Measurements from ENCODE around the gene ZFP69.
"Not testable (repeated sequence)": the region's sequence is repeated elsewhere in the genome, so short reads cannot be mapped to it uniquely, and the experiment has no call there.

Gene ZFP69

GRCh38 chr1:40479156-40479555 is 2.1 kb downstream of the ZFP69 start:
- H3K36me3 ChIP-seq (ENCODE audit: insufficient read depth, low read length) = peaks cover 21% of the 10 kb centered on the region
- peak overlapping the region; percentile 82; the same call in 1 of the 2 replicates for H3K4me2 ChIP-seq (ENCODE audit: insufficient read depth, low read length)
- no peak for ATAC-seq (ENCODE audit: insufficient read depth, low read depth)

DNA sequence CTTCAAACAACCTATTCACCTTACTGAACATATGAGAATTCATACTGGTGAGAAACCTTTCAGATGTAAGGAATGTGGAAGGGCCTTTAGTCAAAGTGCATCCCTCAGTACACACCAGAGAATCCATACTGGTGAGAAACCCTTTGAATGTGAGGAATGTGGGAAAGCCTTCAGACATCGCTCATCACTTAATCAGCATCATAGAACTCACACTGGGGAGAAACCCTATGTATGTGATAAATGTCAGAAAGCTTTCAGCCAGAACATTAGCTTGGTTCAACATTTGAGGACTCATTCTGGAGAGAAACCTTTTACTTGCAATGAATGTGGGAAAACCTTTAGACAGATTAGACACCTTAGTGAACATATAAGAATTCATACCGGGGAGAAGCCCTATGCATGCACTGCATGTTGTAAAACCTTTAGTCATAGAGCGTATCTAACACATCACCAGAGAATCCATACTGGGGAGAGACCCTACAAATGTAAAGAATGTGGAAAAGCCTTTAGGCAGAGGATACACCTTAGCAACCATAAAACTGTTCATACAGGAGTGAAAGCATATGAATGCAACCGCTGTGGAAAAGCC is 18.3 kb downstream of the ZFP69 start:
- Histone ChIP-seq H3K9ac (ENCODE audit: low read depth, low read length) (no peak overlapping the region), H4K20me1 (ENCODE audit: insufficient read depth, low read length) (no peaks in the 10 kb centered on the region), H2AFZ (ENCODE audit: low read depth, low read length) (no peak overlapping the region), H3K4me1 (ENCODE audit: insufficient read depth, low read length) (no peaks in the 10 kb centered on the region), H3K4me2 (ENCODE audit: insufficient read depth, low read length) (no peak overlapping the region), H3K79me2 (ENCODE audit: insufficient read depth, low read length) (peaks cover 8% of the 10 kb centered on the region; the same call in 1 of the 2 replicates), H3K9me3 (ENCODE audit: insufficient read depth, low read length, severe bottlenecking) (peaks cover 47% of the 10 kb centered on the region), H3K36me3 (ENCODE audit: insufficient read depth, low read length) (peaks cover 64% of the 10 kb centered on the region), H3K27me3 (ENCODE audit: insufficient read depth, low read length, poor library complexity) (no peaks in the 10 kb centered on the region), H3K4me3 (ENCODE audit: low read depth in 1 of 2, low read length in 2 of 2) (no peak overlapping the region), H3K27ac (ENCODE audit: low read length) (no peak overlapping the region)
- TF ChIP-seq, protein P1, sequence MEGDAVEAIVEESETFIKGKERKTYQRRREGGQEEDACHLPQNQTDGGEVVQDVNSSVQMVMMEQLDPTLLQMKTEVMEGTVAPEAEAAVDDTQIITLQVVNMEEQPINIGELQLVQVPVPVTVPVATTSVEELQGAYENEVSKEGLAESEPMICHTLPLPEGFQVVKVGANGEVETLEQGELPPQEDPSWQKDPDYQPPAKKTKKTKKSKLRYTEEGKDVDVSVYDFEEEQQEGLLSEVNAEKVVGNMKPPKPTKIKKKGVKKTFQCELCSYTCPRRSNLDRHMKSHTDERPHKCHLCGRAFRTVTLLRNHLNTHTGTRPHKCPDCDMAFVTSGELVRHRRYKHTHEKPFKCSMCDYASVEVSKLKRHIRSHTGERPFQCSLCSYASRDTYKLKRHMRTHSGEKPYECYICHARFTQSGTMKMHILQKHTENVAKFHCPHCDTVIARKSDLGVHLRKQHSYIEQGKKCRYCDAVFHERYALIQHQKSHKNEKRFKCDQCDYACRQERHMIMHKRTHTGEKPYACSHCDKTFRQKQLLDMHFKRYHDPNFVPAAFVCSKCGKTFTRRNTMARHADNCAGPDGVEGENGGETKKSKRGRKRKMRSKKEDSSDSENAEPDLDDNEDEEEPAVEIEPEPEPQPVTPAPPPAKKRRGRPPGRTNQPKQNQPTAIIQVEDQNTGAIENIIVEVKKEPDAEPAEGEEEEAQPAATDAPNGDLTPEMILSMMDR (IDR thresholded peaks at IDR 0.05; ENCODE audit: borderline replicate concordance, extremely low read depth, low read length, poor library complexity, severe bottlenecking) = no peak
- TF ChIP-seq EZH2 (IDR thresholded peaks at IDR 0.05; ENCODE audit: borderline replicate concordance, low read depth, low read length, severe bottlenecking) = no peak
- ATAC-seq (ENCODE audit: insufficient read depth, low read depth) = no peak
- DNase-seq = no peak

More at GRCh38 chr1:40479156-40479555, 2.1 kb downstream of the ZFP69 start:
- no peaks in the 10 kb centered on the region for H4K20me1 ChIP-seq (ENCODE audit: insufficient read depth, low read length)
- no peak overlapping the region for H3K9ac ChIP-seq (ENCODE audit: low read depth, low read length)
- H3K9me3 ChIP-seq (ENCODE audit: insufficient read depth, low read length, severe bottlenecking) = peaks cover 20% of the 10 kb centered on the region
- DNase-seq = no peak
- H3K79me2 ChIP-seq (ENCODE audit: insufficient read depth, low read length) = peaks cover 14% of the 10 kb centered on the region
- peak overlapping the region in 1 of 2 experiments; percentile 31; a peak in 1 of 4 replicates for H3K4me3 ChIP-seq (ENCODE audit: low read depth in 1 of 2, low read length in 2 of 2)
- TF ChIP-seq, protein P1 (IDR thresholded peaks at IDR 0.05; ENCODE audit: borderline replicate concordance, extremely low read depth, low read length, poor library complexity, severe bottlenecking) = no peak
- no peak for TF ChIP-seq EZH2 (IDR thresholded peaks at IDR 0.05; ENCODE audit: borderline replicate concordance, low read depth, low read length, severe bottlenecking)
- no peak overlapping the region for H2AFZ ChIP-seq (ENCODE audit: low read depth, low read length)
- no peaks in the 10 kb centered on the region for H3K27me3 ChIP-seq (ENCODE audit: insufficient read depth, low read length, poor library complexity)
- H3K4me1 ChIP-seq (ENCODE audit: insufficient read depth, low read length) = peaks cover 31% of the 10 kb centered on the region
- no peak overlapping the region for H3K27ac ChIP-seq (ENCODE audit: low read length)

GRCh38 chr1:40502651-40503050 is 25.6 kb downstream of the ZFP69 start:
- H3K27ac ChIP-seq (ENCODE audit: low read length); H3K27me3 ChIP-seq (ENCODE audit: insufficient read depth, low read length, poor library complexity); H3K4me3 ChIP-seq (ENCODE audit: low read depth in 1 of 2, low read length in 2 of 2); H3K9ac ChIP-seq (ENCODE audit: low read depth, low read length); H2AFZ ChIP-seq (ENCODE audit: low read depth, low read length); DNase-seq; H3K4me1 ChIP-seq (ENCODE audit: insufficient read depth, low read length); H4K20me1 ChIP-seq (ENCODE audit: insufficient read depth, low read length); ATAC-seq (ENCODE audit: insufficient read depth, low read depth); H3K4me2 ChIP-seq (ENCODE audit: insufficient read depth, low read length); H3K79me2 ChIP-seq (ENCODE audit: insufficient read depth, low read length): not testable (repeated sequence)
- H3K36me3 ChIP-seq (ENCODE audit: insufficient read depth, low read length) = peaks cover 16% of the 10 kb centered on the region
- H3K9me3 ChIP-seq (ENCODE audit: insufficient read depth, low read length, severe bottlenecking) = peaks cover 53% of the 10 kb centered on the region

DNA sequence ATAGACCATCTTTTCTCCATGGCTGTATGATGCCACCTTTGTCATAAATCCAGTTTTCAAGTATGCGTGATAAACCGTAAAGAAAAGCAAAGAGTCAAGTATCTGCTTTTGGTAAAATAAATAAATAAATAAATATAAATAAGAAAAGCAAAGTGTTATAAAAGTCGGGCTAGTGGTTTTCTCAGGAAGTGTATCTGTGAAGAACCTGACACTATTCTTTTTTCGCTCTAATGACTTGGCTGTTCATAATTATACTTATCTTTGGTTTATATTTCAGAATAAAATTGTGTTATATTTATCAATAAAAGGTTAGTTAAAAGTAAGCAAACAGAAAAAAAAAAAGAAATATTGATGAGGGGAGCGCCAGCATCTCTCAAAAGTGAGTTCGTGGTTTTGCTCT is 30.9 kb downstream of the ZFP69 start:
- H4K20me1 ChIP-seq (ENCODE audit: insufficient read depth, low read length) = no peaks in the 10 kb centered on the region
- DNase-seq (no peak), ATAC-seq (ENCODE audit: insufficient read depth, low read depth) (no peak)
- peaks cover 33% of the 10 kb centered on the region for H3K9me3 ChIP-seq (ENCODE audit: insufficient read depth, low read length, severe bottlenecking)
- peaks cover 42% of the 10 kb centered on the region for H3K79me2 ChIP-seq (ENCODE audit: insufficient read depth, low read length)
- TF ChIP-seq, protein P1 (IDR thresholded peaks at IDR 0.05; ENCODE audit: borderline replicate concordance, extremely low read depth, low read length, poor library complexity, severe bottlenecking) = no peak
- no peak for TF ChIP-seq EZH2 (IDR thresholded peaks at IDR 0.05; ENCODE audit: borderline replicate concordance, low read depth, low read length, severe bottlenecking)
- H3K27me3 ChIP-seq (ENCODE audit: insufficient read depth, low read length, poor library complexity) = no peaks in the 10 kb centered on the region
- peaks cover 17% of the 10 kb centered on the region for H3K36me3 ChIP-seq (ENCODE audit: insufficient read depth, low read length)
- H3K27ac ChIP-seq (ENCODE audit: low read length) = peak overlapping the region; percentile 70
- peak overlapping the region; percentile 91 for H2AFZ ChIP-seq (ENCODE audit: low read depth, low read length)
- H3K4me3 ChIP-seq (ENCODE audit: low read depth in 1 of 2, low read length in 2 of 2) = peak overlapping the region; percentile 69 to 84
- H3K4me1 ChIP-seq (ENCODE audit: insufficient read depth, low read length) = peaks cover 26% of the 10 kb centered on the region
- H3K9ac ChIP-seq (ENCODE audit: low read depth, low read length) = peak overlapping the region; percentile 83
- H3K4me2 ChIP-seq (ENCODE audit: insufficient read depth, low read length) = peak overlapping the region; percentile 85
